A673 (cell line): ENCODE data around the gene PHF2.

Experiments used
- EZH2 ChIP-seq: fragments of 200-600 bp; sonication (generic); IDR thresholded peaks from 2 replicates; pipeline ENCODE4 v1.6.1; 2017; ENCODE audit warnings: borderline replicate concordance, low read depth, mild to moderate bottlenecking, mixed read lengths, antibody characterized with exemption, low read length; ENCODE audit not compliant: poor library complexity, severe bottlenecking
- TF ChIP-seq, protein P1 (sequence below): fragments of 300-800, 200-600 bp; sonication (generic); conservative IDR thresholded peaks from 2 replicates; pipeline ENCODE4 v1.5.1; 2017; ENCODE audit warnings: low read depth, mild to moderate bottlenecking, antibody characterized with exemption, low read length, moderate library complexity, mixed read lengths

DNA sequence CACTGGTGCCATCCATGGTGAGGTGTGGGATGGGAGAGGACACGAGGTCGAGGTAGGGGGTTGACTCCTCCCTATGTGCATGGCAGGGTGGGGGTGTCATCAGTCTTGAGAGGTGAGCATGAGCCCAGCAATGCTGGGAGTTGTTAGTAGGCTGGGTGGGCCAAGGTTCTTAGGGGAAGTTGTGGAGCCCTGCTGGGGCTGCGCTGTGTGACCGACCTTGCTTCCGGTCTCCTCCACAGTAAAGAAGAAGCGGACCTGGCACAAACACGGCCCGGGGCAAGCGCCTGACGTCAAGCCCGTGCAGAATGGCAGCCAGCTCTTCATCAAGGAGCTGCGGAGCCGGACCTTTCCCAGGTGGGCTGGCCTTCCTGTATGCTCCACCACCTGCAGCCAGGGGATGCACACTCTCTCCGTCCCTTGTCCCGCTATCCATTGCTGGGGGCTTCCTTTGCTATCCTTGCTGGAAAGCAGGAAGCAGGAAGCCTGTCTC lies 59.8 kb downstream of the PHF2 start:
- TF ChIP-seq, protein P1, sequence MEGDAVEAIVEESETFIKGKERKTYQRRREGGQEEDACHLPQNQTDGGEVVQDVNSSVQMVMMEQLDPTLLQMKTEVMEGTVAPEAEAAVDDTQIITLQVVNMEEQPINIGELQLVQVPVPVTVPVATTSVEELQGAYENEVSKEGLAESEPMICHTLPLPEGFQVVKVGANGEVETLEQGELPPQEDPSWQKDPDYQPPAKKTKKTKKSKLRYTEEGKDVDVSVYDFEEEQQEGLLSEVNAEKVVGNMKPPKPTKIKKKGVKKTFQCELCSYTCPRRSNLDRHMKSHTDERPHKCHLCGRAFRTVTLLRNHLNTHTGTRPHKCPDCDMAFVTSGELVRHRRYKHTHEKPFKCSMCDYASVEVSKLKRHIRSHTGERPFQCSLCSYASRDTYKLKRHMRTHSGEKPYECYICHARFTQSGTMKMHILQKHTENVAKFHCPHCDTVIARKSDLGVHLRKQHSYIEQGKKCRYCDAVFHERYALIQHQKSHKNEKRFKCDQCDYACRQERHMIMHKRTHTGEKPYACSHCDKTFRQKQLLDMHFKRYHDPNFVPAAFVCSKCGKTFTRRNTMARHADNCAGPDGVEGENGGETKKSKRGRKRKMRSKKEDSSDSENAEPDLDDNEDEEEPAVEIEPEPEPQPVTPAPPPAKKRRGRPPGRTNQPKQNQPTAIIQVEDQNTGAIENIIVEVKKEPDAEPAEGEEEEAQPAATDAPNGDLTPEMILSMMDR = no peak
- no peak for TF ChIP-seq EZH2
